HG03457 (cell line): ENCODE results near the gene DPP6.

Experiments used
- ATAC-seq: cut with Tn5 transposase; IDR thresholded peaks from one replicate; pipeline ENCODE4 v1.9.1; 2021; ENCODE audit warnings: moderate number of reproducible peaks; ENCODE audit not compliant: unreplicated experiment

DPP6 gene

GRCh38 chr7:154438571-154439367 lies 386.6 kb downstream of the DPP6 start:
- ATAC-seq: no peak

GRCh38 chr7:154440058-154440457 lies 387.9 kb downstream of the DPP6 start:
- no peak for ATAC-seq

GRCh38 chr7:154440651-154441050 lies 388.5 kb downstream of the DPP6 start:
- ATAC-seq: no peak

GRCh38 chr7:154441811-154442210 lies 389.6 kb downstream of the DPP6 start:
- no peak for ATAC-seq

GRCh38 chr7:154442939-154443338 lies 390.7 kb downstream of the DPP6 start:
- no peak for ATAC-seq

- no peak for ATAC-seq
These were observed 398.3 kb downstream of the DPP6 start for GRCh38 chr7:154450451-154450850.

- no peak for ATAC-seq
These were observed 399.6 kb downstream of the DPP6 start for GRCh38 chr7:154451480-154452457.

GRCh38 chr7:154463794-154464193 lies 411.6 kb downstream of the DPP6 start:
- ATAC-seq: no peak

- no peak for ATAC-seq
These were observed 417.5 kb downstream of the DPP6 start for GRCh38 chr7:154469652-154470051.

GRCh38 chr7:154472343-154472742 lies 420.1 kb downstream of the DPP6 start:
- no peak for ATAC-seq

GRCh38 chr7:154473360-154473759 lies 421.2 kb downstream of the DPP6 start:
- ATAC-seq: no peak

GRCh38 chr7:154474903-154475520 lies 422.8 kb downstream of the DPP6 start:
- no peak for ATAC-seq

GRCh38 chr7:154475864-154476263 lies 423.7 kb downstream of the DPP6 start:
- ATAC-seq: no peak

GRCh38 chr7:154480817-154481216 lies 428.6 kb downstream of the DPP6 start:
- no peak for ATAC-seq

GRCh38 chr7:154482863-154483262 lies 430.7 kb downstream of the DPP6 start:
- ATAC-seq: no peak

GRCh38 chr7:154484406-154484805 lies 432.2 kb downstream of the DPP6 start:
- ATAC-seq: no peak

- no peak for ATAC-seq
These were observed 432.7 kb downstream of the DPP6 start for GRCh38 chr7:154484943-154485342.

- no peak for ATAC-seq
These were observed 437.7 kb downstream of the DPP6 start for GRCh38 chr7:154489897-154490296.

- ATAC-seq: no peak
These were observed 441.4 kb downstream of the DPP6 start for GRCh38 chr7:154493594-154493993.

GRCh38 chr7:154497751-154498150 lies 445.6 kb downstream of the DPP6 start:
- no peak for ATAC-seq

- no peak for ATAC-seq
These were observed 451.9 kb downstream of the DPP6 start for GRCh38 chr7:154503962-154504550.
